Measurements from ENCODE around the gene ECPAS. TPM values are rescaled to one million over a fixed set of nuclear protein-coding genes. Genes with fewer than 3 reads are reported as not detected.

The ECPAS gene
- polyA plus RNA-seq, 1 donor (not counting 4 experiments of a cell fraction or from before 2014, with no cell fraction given) = 53.5 TPM

DNA sequence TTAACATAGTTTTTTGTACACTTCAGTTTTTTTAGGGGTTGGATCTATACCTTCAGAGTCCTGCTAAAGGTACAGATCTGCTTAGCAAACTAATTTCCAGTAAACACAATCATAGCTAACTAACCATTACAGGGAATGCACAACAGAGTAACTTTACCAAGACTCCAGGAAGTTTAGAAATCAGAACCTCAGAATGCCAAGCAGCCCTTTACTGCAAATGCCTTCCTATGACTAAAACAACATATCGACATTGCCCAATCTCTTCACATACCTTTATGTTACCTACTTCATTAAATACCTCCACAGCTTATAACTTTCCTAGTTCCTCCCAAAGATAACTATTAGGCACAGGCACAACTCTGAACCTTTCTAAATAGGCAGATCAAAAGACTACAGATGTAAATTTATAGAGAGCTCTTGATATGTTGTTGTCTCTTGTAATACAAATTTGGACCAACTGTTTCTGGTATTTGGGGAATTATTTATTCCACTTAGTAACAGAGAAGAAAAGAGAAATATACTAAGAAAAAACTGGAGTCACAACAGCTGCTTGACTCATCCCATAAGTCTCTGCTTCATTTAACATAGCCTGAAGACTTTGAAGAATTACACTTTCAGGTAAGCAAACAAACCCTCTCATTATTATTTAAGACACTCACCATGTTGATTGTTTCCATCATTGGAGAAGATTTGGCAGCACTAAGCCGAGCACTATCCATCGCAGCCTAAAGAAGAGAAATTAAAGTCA is 108.2 kb downstream of the ECPAS start:
- Histone ChIP-seq H3K4me3 (ENCODE audit: control insufficient read depth in 2 of 3, extremely low read depth in 1 of 3, insufficient read depth in 2 of 3, low read depth in 1 of 3, low read length in 3 of 3) (no peak overlapping the region), H3K27me3 (ENCODE audit: control insufficient read depth, extremely low read depth, insufficient read depth, low read length) (no peaks in the 10 kb centered on the region), H3K9me1 (ENCODE audit: control insufficient read depth, extremely low read depth, insufficient read depth, low read length) (no peaks in the 10 kb centered on the region), H2AFZ (ENCODE audit: control insufficient read depth, low read length) (no peak overlapping the region), H3K79me2 (ENCODE audit: control insufficient read depth, insufficient read depth, low read length) (no peaks in the 10 kb centered on the region), H3K27ac (ENCODE audit: control insufficient read depth, insufficient read depth, low read length) (no peak overlapping the region), H3K4me2 (ENCODE audit: control insufficient read depth, extremely low read depth, insufficient read depth, low read depth, low read length) (no peak overlapping the region), H4K20me1 (ENCODE audit: control insufficient read depth, extremely low read depth, insufficient read depth, low read length) (no peaks in the 10 kb centered on the region), H3K4me1 (ENCODE audit: control insufficient read depth, extremely low read depth, insufficient read depth, low read length) (no peaks in the 10 kb centered on the region), H3K9ac (ENCODE audit: control insufficient read depth, extremely low read depth, insufficient read depth, low read length) (no peak overlapping the region), H3K9me3 (ENCODE audit: control insufficient read depth, low read depth, low read length) (no peaks in the 10 kb centered on the region), H3K36me3 (ENCODE audit: control insufficient read depth in 2 of 2, extremely low read depth in 1 of 2, insufficient read depth in 2 of 2, low read length in 2 of 2) (peaks cover 24 to 37% of the 10 kb centered on the region in 2 experiments)
- peak; percentile 55 for FAIRE-seq
- TF ChIP-seq, protein P1, sequence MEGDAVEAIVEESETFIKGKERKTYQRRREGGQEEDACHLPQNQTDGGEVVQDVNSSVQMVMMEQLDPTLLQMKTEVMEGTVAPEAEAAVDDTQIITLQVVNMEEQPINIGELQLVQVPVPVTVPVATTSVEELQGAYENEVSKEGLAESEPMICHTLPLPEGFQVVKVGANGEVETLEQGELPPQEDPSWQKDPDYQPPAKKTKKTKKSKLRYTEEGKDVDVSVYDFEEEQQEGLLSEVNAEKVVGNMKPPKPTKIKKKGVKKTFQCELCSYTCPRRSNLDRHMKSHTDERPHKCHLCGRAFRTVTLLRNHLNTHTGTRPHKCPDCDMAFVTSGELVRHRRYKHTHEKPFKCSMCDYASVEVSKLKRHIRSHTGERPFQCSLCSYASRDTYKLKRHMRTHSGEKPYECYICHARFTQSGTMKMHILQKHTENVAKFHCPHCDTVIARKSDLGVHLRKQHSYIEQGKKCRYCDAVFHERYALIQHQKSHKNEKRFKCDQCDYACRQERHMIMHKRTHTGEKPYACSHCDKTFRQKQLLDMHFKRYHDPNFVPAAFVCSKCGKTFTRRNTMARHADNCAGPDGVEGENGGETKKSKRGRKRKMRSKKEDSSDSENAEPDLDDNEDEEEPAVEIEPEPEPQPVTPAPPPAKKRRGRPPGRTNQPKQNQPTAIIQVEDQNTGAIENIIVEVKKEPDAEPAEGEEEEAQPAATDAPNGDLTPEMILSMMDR (optimal IDR thresholded peaks at IDR 0.05 in 1 of 3, IDR thresholded peaks at IDR 0.05 in 1 of 3, conservative IDR thresholded peaks at IDR 0.05 in 1 of 3; ENCODE audit: extremely low read depth in 1 of 3, insufficient read depth in 2 of 3, low read length in 3 of 3) = no peak
- TF ChIP-seq EZH2 (IDR thresholded peaks at IDR 0.05; ENCODE audit: low read length) = no peak
- dilution Hi-C loops (cut with MboI; ENCODE audit: extremely low pct_ligation_motif_present, low sequenced_read_pairs) = no loop called here
- DNase-seq (ENCODE audit: low read depth, low spot score) = no peak

DNA sequence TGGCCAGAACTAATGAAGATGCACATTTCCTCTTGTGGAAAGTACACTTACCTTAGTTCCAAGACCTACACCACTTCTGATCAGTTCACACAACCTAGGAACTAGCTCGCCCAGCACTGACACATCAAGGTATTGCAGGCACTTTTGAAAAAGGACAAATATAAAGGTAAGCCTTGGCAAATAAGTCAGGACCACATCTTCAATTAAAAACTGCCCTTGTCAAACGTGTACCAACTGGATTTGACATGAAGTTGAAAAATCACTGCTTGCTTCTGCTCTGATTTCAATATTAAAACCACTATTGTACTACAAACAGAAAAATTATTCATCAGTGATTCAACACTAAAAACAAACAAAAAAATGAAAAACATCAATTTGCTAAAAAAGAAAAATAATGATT is 109.1 kb downstream of the ECPAS start:
- H3K9me3 ChIP-seq (ENCODE audit: control insufficient read depth, low read depth, low read length) = no peaks in the 10 kb centered on the region
- FAIRE-seq (peak; percentile 48), DNase-seq (ENCODE audit: low read depth, low spot score) (no peak)
- no peaks in the 10 kb centered on the region for H3K4me1 ChIP-seq (ENCODE audit: control insufficient read depth, extremely low read depth, insufficient read depth, low read length)
- H3K27me3 ChIP-seq (ENCODE audit: control insufficient read depth, extremely low read depth, insufficient read depth, low read length) = no peaks in the 10 kb centered on the region
- H4K20me1 ChIP-seq (ENCODE audit: control insufficient read depth, extremely low read depth, insufficient read depth, low read length) = no peaks in the 10 kb centered on the region
- dilution Hi-C loops (cut with MboI; ENCODE audit: extremely low pct_ligation_motif_present, low sequenced_read_pairs) = no loop called here
- H2AFZ ChIP-seq (ENCODE audit: control insufficient read depth, low read length) = no peak overlapping the region
- no peak for TF ChIP-seq EZH2 (IDR thresholded peaks at IDR 0.05; ENCODE audit: low read length)
- TF ChIP-seq, protein P1 (optimal IDR thresholded peaks at IDR 0.05 in 1 of 3, IDR thresholded peaks at IDR 0.05 in 1 of 3, conservative IDR thresholded peaks at IDR 0.05 in 1 of 3; ENCODE audit: extremely low read depth in 1 of 3, insufficient read depth in 2 of 3, low read length in 3 of 3) = no peak
- peaks cover 26 to 44% of the 10 kb centered on the region in 2 experiments for H3K36me3 ChIP-seq (ENCODE audit: control insufficient read depth in 2 of 2, extremely low read depth in 1 of 2, insufficient read depth in 2 of 2, low read length in 2 of 2)
- H3K9ac ChIP-seq (ENCODE audit: control insufficient read depth, extremely low read depth, insufficient read depth, low read length) = no peak overlapping the region
- H3K27ac ChIP-seq (ENCODE audit: control insufficient read depth, insufficient read depth, low read length) = no peak overlapping the region
- H3K4me3 ChIP-seq (ENCODE audit: control insufficient read depth in 2 of 3, extremely low read depth in 1 of 3, insufficient read depth in 2 of 3, low read depth in 1 of 3, low read length in 3 of 3) = no peak overlapping the region
- no peaks in the 10 kb centered on the region for H3K9me1 ChIP-seq (ENCODE audit: control insufficient read depth, extremely low read depth, insufficient read depth, low read length)
- H3K4me2 ChIP-seq (ENCODE audit: control insufficient read depth, extremely low read depth, insufficient read depth, low read depth, low read length) = no peak overlapping the region
- no peaks in the 10 kb centered on the region for H3K79me2 ChIP-seq (ENCODE audit: control insufficient read depth, insufficient read depth, low read length)
